Neural cell (in vitro differentiated cells): Measurements from ENCODE around the gene ASPRV1. TPM values are rescaled to one million over a fixed set of nuclear protein-coding genes. Genes with fewer than 3 reads are reported as not detected.

Source experiments
- H2AFZ ChIP-seq: fragments of 200-600, 300-800 bp; sonication (generic), shearing (Covaris generic); 2 replicates; pipeline ENCODE4 v1.6.0; 2014; ENCODE audit warnings: low read depth, mild to moderate bottlenecking, antibody characterized with exemption, low read length, moderate library complexity
- H3F3A ChIP-seq: fragments of 200-600 bp; shearing (Covaris generic); 2 replicates; pipeline ENCODE4 v1.6.1; 2016; ENCODE audit warnings: mild to moderate bottlenecking, moderate library complexity, mixed read lengths, antibody characterized with exemption, low read length; ENCODE audit not compliant: insufficient read depth, poor library complexity, severe bottlenecking
- H3K27ac ChIP-seq: fragments of 200-600, 300-800 bp; sonication (generic), shearing (Covaris generic); 2 replicates; pipeline ENCODE4 v1.5.1; 2014; ENCODE audit warnings: mild to moderate bottlenecking, low read length, moderate library complexity
- H3K27me3 ChIP-seq: fragments of 300-800, 200-600 bp; sonication (generic), shearing (Covaris generic); 2 replicates; pipeline ENCODE4 v1.6.0; 2014; ENCODE audit warnings: mild to moderate bottlenecking, low read depth, low read length, moderate library complexity; ENCODE audit not compliant: insufficient read depth
- H3K36me3 ChIP-seq: fragments of 300-800, 200-600 bp; sonication (generic), shearing (Covaris generic); 2 replicates; pipeline ENCODE4 v1.5.1; 2014; ENCODE audit warnings: mild to moderate bottlenecking, antibody characterized with exemption, low read length, moderate library complexity; ENCODE audit not compliant: insufficient read depth
- H3K4me2 ChIP-seq: fragments of 300-800, 200-600 bp; sonication (generic), shearing (Covaris generic); 2 replicates; pipeline ENCODE4 v1.6.0; 2014; ENCODE audit warnings: mild to moderate bottlenecking, low read length
- H3K4me3 ChIP-seq: fragments of 300-800, 200-600 bp; sonication (generic), shearing (Covaris generic); 2 replicates; pipeline ENCODE4 v1.5.1; 2014; ENCODE audit warnings: mild to moderate bottlenecking, low read length, moderate library complexity
- H3K79me2 ChIP-seq: fragments of 200-600 bp; shearing (Covaris generic); replicated peaks from 2 replicates; pipeline ENCODE4 v1.6.0; 2014; ENCODE audit warnings: mild to moderate bottlenecking, low read length, moderate library complexity; ENCODE audit not compliant: insufficient read depth
- H3K9ac ChIP-seq: fragments of 300-800, 200-600 bp; sonication (generic), shearing (Covaris generic); 2 replicates; pipeline ENCODE4 v1.6.1; 2016; ENCODE audit warnings: mild to moderate bottlenecking, low read length, mixed read lengths
- H3K9me2 ChIP-seq: fragments of 200-600 bp; shearing (Covaris generic); 2 replicates; pipeline ENCODE4 v1.6.1; 2016; ENCODE audit warnings: mild to moderate bottlenecking, low read length, mixed read lengths; ENCODE audit not compliant: insufficient read depth
- H3K9me3 ChIP-seq: fragments of 200-600, 300-800 bp; sonication (generic), shearing (Covaris generic); 2 replicates; pipeline ENCODE4 v1.6.1; 2016; ENCODE audit warnings: mild to moderate bottlenecking, mixed run types, low read length, moderate library complexity, mixed read lengths
- H4K20me1 ChIP-seq: fragments of 200-600 bp; shearing (Covaris generic); 2 replicates; pipeline ENCODE4 v1.6.1; 2016; ENCODE audit warnings: mild to moderate bottlenecking, mixed run types; ENCODE audit not compliant: insufficient read depth
- CTCF ChIP-seq: fragments of 450-650 bp; IDR thresholded peaks from 2 replicates; pipeline ENCODE4 v1.5.1; 2014; ENCODE audit warnings: antibody characterized with exemption, mild to moderate bottlenecking, moderate library complexity; ENCODE audit not compliant: poor library complexity, severe bottlenecking
- EP300 ChIP-seq: fragments of 450-650 bp; conservative IDR thresholded peaks from 2 replicates; pipeline ENCODE4 v1.6.1; 2014; ENCODE audit warnings: antibody characterized with exemption, mild to moderate bottlenecking, moderate library complexity; ENCODE audit not compliant: poor library complexity, severe bottlenecking
- EZH2 ChIP-seq: fragments of 200-600, 300-800 bp; shearing (Covaris generic), sonication (generic); IDR thresholded peaks from 2 replicates; pipeline ENCODE4 v1.6.1; 2014; ENCODE audit warnings: antibody characterized with exemption, low read length, borderline replicate concordance, mild to moderate bottlenecking; ENCODE audit not compliant: insufficient read depth, poor library complexity, severe bottlenecking
- MXI1 ChIP-seq: fragments of 450-650 bp; conservative IDR thresholded peaks from 2 replicates; pipeline ENCODE4 v1.6.1; 2014; ENCODE audit warnings: antibody characterized with exemption, mild to moderate bottlenecking; ENCODE audit not compliant: poor library complexity, severe bottlenecking
- POLR2AphosphoS5 ChIP-seq: IDR thresholded peaks from 2 replicates; pipeline ENCODE4 v1.6.1; 2012
- RAD21 ChIP-seq: fragments of 450-650 bp; conservative IDR thresholded peaks from 2 replicates; pipeline ENCODE4 v1.6.1; 2014; ENCODE audit warnings: antibody characterized with exemption, mild to moderate bottlenecking, moderate library complexity
- REST ChIP-seq: IDR thresholded peaks from 2 replicates; pipeline ENCODE4 v1.6.1; 2012; ENCODE audit warnings: borderline replicate concordance
- SMC3 ChIP-seq: fragments of 450-650 bp; conservative IDR thresholded peaks from 2 replicates; pipeline ENCODE4 v1.6.1; 2014; ENCODE audit warnings: antibody characterized with exemption, mild to moderate bottlenecking, moderate library complexity; ENCODE audit not compliant: poor library complexity
- TAF1 ChIP-seq: IDR thresholded peaks from 2 replicates; pipeline ENCODE4 v1.6.1; 2012; ENCODE audit warnings: low read depth
- polyA plus RNA-seq: library from polyadenylated mRNA; depleted of rRNA; stranded (reverse); fragments of >200 nt; gene quantifications from 2 replicates; pipeline ENCODE4 v1.2.3, GENCODE V29; 2014

Gene ASPRV1
- polyA plus RNA-seq, 1 donor from 2014 or later: 6.3 TPM

GRCh38 chr2:70009762-70010575, 48.5 kb upstream of the ASPRV1 start:
- no peak overlapping the region for H3K4me2 ChIP-seq
- no peak overlapping the region for H3K27ac ChIP-seq
- H2AFZ ChIP-seq: no peak overlapping the region
- H3K27me3 ChIP-seq: no peaks in the 10 kb centered on the region
- TF ChIP-seq REST (no peak), EP300 (no peak), POLR2AphosphoS5 (no peak), TAF1 (no peak), SMC3 (no peak), EZH2 (no peak), CTCF (no peak), MXI1 (no peak), RAD21 (no peak)
- no peaks in the 10 kb centered on the region for H3K9me2 ChIP-seq
- no peaks in the 10 kb centered on the region for H3K36me3 ChIP-seq
- no peaks in the 10 kb centered on the region for H3F3A ChIP-seq
- H3K9me3 ChIP-seq: no peaks in the 10 kb centered on the region
- no peak overlapping the region for H3K4me3 ChIP-seq
- H4K20me1 ChIP-seq: no peaks in the 10 kb centered on the region
- H3K79me2 ChIP-seq: no peaks in the 10 kb centered on the region
- H3K9ac ChIP-seq: no peak overlapping the region

- H3K4me3 ChIP-seq: no peak overlapping the region
- H4K20me1 ChIP-seq: no peaks in the 10 kb centered on the region
- H3K27ac ChIP-seq: no peak overlapping the region
- no peak overlapping the region for H2AFZ ChIP-seq
- H3K36me3 ChIP-seq: no peaks in the 10 kb centered on the region
- H3K9me3 ChIP-seq: no peaks in the 10 kb centered on the region
- no peaks in the 10 kb centered on the region for H3K79me2 ChIP-seq
- H3K27me3 ChIP-seq: no peaks in the 10 kb centered on the region
- H3K9me2 ChIP-seq: no peaks in the 10 kb centered on the region
- no peaks in the 10 kb centered on the region for H3F3A ChIP-seq
- TF ChIP-seq EZH2 (no peak), SMC3 (no peak), POLR2AphosphoS5 (no peak), TAF1 (no peak), RAD21 (no peak), REST (no peak), MXI1 (no peak), EP300 (no peak), CTCF (no peak)
- H3K9ac ChIP-seq: no peak overlapping the region
- H3K4me2 ChIP-seq: no peak overlapping the region
These were observed 46.9 kb upstream of the ASPRV1 start for GRCh38 chr2:70008290-70008689.
